Neutrophil (primary cell): ENCODE data around the gene NUSAP1.
A peak's percentile ranks its signal among the peaks of the same experiment; 100 is the strongest.
"Not testable (repeated sequence)": the region's sequence is repeated elsewhere in the genome, so short reads cannot be mapped to it uniquely, and the experiment has no call there.

Experiments used
- H3K27ac ChIP-seq: fragments of 200-600 bp; sonication (generic); 2 replicates; pipeline ENCODE4 v1.5.1; 2016; ENCODE audit warnings: mild to moderate bottlenecking, moderate library complexity
- H3K27me3 ChIP-seq: fragments of 200-600 bp; sonication (generic); 2 replicates; pipeline ENCODE4 v1.6.0; 2016; ENCODE audit warnings: mild to moderate bottlenecking
- H3K36me3 ChIP-seq: fragments of 200-600 bp; sonication (generic); 2 replicates; pipeline ENCODE4 v1.5.1; 2017
- H3K4me1 ChIP-seq, 2 experiments: fragments of 200-600 bp in 1 of 2; sonication (generic) in 1 of 2; 1 replicate in 1 of 2; 2 replicates in 1 of 2; pipeline versions ENCODE4 v1.5.1 to v1.6.1; 2013 to 2016; ENCODE audit warnings: low read depth in 1 of 2, low read length in 1 of 2, mild to moderate bottlenecking in 1 of 2, moderate library complexity in 1 of 2; ENCODE audit not compliant: control insufficient read depth in 1 of 2, insufficient read depth in 1 of 2
- H3K4me3 ChIP-seq, 2 experiments: fragments of 200-600 bp in 1 of 2; sonication (generic) in 1 of 2; 1 replicate in 1 of 2; 2 replicates in 1 of 2; pipeline ENCODE4 v1.5.1; 2013 to 2016; ENCODE audit warnings: low read depth in 1 of 2, low read length in 1 of 2, mild to moderate bottlenecking in 1 of 2, moderate library complexity in 1 of 2
- H3K9me3 ChIP-seq: fragments of 200-600 bp; sonication (generic); 2 replicates; pipeline ENCODE4 v1.5.1; 2016
- TF ChIP-seq, protein P1 (sequence below): fragments of 200-600 bp; sonication (generic); IDR thresholded peaks from 2 replicates; pipeline ENCODE4 v1.5.1; 2016; ENCODE audit warnings: antibody characterized with exemption

The NUSAP1 gene

DNA sequence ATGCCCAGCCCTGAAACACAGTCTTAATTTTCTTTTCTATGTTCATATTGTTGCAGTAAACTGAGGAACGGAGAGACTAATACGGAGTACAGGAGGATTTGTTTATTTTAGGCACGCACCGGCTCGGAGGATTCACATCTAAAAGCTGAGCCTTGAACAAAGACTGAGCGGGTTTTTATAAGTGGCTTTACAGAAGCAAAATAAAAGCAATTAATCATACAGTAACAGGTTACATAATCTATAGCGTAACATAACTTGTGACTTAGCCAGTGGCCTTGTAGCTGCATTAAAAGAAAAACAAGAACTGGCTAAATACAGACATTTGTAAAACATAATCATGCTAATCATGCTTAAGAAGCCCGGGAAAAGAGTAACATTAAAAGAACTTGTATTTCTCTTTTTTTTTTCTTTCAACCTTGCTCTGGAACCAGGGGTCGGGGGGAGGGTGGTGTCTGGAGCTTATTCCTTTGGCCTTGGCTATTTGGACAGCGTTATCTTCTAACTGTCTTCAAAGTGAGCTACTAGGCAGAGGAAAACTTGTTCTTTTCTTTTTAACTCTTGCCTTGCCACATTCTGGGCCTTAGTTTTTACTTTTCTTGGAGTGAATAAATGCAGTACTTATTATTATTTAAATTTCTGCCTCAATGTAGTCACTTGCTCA lies 17.5 kb downstream of the NUSAP1 start:
- Histone ChIP-seq H3K4me1 (no peaks in the 10 kb centered on the region), H3K36me3 (peaks cover 21% of the 10 kb centered on the region), H3K27me3 (no peaks in the 10 kb centered on the region), H3K4me3 (no peak overlapping the region), H3K9me3 (no peaks in the 10 kb centered on the region), H3K27ac (no peak overlapping the region)
- TF ChIP-seq, protein P1, sequence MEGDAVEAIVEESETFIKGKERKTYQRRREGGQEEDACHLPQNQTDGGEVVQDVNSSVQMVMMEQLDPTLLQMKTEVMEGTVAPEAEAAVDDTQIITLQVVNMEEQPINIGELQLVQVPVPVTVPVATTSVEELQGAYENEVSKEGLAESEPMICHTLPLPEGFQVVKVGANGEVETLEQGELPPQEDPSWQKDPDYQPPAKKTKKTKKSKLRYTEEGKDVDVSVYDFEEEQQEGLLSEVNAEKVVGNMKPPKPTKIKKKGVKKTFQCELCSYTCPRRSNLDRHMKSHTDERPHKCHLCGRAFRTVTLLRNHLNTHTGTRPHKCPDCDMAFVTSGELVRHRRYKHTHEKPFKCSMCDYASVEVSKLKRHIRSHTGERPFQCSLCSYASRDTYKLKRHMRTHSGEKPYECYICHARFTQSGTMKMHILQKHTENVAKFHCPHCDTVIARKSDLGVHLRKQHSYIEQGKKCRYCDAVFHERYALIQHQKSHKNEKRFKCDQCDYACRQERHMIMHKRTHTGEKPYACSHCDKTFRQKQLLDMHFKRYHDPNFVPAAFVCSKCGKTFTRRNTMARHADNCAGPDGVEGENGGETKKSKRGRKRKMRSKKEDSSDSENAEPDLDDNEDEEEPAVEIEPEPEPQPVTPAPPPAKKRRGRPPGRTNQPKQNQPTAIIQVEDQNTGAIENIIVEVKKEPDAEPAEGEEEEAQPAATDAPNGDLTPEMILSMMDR: no peak

DNA sequence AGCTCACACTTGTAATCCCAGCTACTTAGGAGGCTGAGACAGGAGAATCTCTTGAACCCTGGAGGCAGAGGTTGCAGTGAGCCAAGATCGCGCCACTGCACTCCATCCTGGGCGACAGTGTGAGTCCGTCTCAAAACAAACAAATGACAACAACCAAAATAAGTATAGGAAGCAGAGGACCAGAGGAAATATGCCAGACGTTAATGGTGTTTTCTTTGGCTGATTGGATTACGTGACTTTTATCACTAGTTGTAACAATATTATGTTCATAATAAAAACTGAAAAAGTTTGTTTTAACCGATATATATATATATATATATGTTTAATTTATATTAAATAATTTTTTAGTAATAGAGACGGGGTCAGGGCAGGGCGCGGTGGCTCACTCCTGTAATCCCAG lies 21.7 kb downstream of the NUSAP1 start:
- H3K36me3 ChIP-seq: peaks cover 33% of the 10 kb centered on the region

DNA sequence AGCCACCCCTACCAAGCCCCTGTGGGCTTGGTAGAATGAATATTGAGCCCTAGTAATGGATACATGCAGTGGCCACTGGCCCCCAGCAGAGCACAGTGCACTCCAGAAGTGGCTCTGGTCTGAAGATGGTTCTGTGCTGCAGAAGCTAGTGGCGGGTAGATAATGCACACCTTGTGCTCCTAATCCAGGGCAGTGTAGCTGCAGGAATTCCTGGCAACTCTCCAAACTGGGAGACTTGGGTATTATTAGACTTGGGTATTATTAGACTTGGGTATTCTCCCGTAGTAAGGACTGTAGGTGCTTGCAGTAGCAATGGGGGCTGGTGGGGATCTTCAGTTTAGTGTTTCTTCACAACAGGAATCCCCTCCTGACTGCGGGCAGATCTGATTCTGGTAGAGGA lies 34.7 kb downstream of the NUSAP1 start:
- no peaks in the 10 kb centered on the region for H3K9me3 ChIP-seq
- no peak overlapping the region for H3K27ac ChIP-seq
- H3K36me3 ChIP-seq: peaks cover 50% of the 10 kb centered on the region
- no peak overlapping the region for H3K4me3 ChIP-seq
- H3K4me1 ChIP-seq: no peaks in the 10 kb centered on the region
- H3K27me3 ChIP-seq: no peaks in the 10 kb centered on the region
- TF ChIP-seq, protein P1: no peak

More for the DNA sequence above, 21.7 kb downstream of the NUSAP1 start:
- Histone ChIP-seq H3K4me3 (no peak overlapping the region), H3K27me3 (no peaks in the 10 kb centered on the region), H3K9me3 (no peaks in the 10 kb centered on the region), H3K4me1 (no peaks in the 10 kb centered on the region), H3K27ac (no peak overlapping the region)
- TF ChIP-seq, protein P1: no peak

DNA sequence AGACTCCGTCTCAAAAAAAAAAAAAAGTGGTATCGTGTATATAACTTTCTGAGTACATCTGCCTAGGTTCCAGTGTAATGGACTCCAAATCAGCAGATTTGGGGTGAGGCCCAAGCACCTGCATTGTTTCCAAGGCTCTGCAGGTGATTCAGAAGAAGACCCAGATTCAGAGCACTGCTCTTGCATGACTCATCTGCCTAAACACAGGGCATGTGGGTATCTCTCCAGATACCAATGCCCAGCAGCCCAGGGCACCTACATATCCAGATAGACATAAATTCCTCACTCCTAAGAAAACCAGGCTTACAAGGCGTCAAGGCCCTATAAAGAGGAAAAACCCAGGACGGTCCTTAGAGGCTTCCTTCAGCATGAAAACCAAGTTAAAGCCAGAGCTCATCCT lies 45.3 kb downstream of the NUSAP1 start:
- peaks cover 23% of the 10 kb centered on the region for H3K36me3 ChIP-seq
- H3K9me3 ChIP-seq: no peaks in the 10 kb centered on the region
- H3K4me1 ChIP-seq: peaks cover 2 to 7% of the 10 kb centered on the region in 2 experiments
- TF ChIP-seq, protein P1: no peak
- no peak overlapping the region for H3K27ac ChIP-seq
- no peaks in the 10 kb centered on the region for H3K27me3 ChIP-seq
- H3K4me3 ChIP-seq: no peak overlapping the region

DNA sequence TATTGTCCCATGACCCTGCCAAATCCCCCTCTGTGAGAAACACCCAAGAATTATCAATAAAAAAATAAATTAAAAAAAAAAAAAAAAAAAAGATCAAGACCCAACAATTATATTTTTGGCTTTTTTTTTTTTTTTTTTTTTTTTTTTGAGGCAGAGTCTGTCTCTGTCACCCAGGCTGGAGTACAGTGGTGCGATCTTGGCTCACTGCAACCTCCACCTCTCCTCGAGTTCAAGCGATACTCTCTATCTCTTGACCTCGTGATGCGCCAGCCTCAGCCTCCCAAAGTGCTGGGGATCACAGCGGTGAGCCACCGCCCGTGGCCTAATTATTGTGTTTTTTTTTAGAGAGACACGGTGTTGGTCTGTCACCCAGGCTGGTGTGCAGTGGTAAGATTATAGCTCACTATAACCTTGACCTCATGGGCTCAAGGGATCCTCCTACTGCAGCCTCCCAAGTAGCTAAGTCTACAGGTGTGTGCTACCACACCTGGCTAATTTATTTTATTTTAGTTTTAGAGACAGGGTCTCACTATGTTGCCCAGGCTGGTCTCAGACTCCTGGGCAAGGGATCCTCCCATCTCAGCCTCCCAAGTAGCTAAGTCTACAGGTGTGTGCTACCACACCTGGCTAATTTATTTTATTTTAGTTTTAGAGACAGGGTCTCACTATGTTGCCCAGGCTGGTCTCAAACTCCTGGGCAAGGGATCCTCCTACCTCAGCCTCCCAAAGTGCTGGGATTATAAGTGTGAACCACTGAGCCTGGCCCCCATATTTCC lies 51.5 kb downstream of the NUSAP1 start:
- H3K4me1 ChIP-seq, H3K27me3 ChIP-seq, H3K27ac ChIP-seq, H3K9me3 ChIP-seq, H3K4me3 ChIP-seq: not testable (repeated sequence)
- H3K36me3 ChIP-seq: peaks cover 22% of the 10 kb centered on the region

DNA sequence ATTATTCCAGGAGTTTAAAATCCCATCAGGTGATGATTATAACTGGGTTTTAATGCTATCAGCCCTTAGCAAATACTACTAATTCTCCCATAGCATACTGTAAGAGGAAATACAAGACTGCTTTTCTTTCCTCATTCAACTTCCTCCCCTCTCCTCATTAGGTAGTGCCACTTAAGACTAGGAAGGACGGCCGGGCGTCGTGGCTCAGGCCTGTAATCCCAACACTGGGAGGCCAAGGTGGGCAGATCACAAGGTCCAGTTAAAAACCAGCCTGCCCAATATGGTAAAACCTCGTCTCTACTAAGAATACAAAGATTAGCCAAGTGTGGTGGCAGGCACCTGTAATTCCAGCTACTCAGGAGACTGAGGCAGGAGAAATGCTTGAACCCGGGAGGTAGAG lies 55.0 kb downstream of the NUSAP1 start:
- Histone ChIP-seq H3K4me3 (no peak overlapping the region), H3K9me3 (no peaks in the 10 kb centered on the region), H3K36me3 (peaks cover 14% of the 10 kb centered on the region), H3K4me1 (peaks cover 15% of the 10 kb centered on the region in 2 experiments), H3K27me3 (no peaks in the 10 kb centered on the region), H3K27ac (peak overlapping the region; percentile 61)
- TF ChIP-seq, protein P1: no peak
